ENCODE data around the gene KRABD2.

DNA sequence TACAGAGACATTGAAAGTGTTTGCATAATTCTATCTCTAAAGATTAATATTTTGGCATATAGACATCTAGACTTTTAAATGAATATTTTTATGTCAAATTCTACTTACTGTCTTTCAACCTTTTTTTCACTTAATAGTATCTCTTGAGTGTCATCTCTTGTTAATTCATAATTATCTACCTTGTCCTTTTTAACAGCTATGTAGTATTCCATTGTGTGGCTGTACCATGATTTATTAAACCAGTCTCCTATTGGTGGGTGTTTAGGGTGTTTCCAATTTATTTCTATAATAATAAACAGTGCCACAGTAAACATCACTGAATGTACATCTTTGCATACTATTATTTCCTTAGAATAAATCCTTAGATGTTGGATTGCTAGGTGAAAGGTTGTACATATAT is 37.4 kb upstream of the KRABD2 start:
- TF ChIP-seq POLR2A (IDR thresholded peaks at IDR 0.05): no peak
- TF ChIP-seq, protein P1, sequence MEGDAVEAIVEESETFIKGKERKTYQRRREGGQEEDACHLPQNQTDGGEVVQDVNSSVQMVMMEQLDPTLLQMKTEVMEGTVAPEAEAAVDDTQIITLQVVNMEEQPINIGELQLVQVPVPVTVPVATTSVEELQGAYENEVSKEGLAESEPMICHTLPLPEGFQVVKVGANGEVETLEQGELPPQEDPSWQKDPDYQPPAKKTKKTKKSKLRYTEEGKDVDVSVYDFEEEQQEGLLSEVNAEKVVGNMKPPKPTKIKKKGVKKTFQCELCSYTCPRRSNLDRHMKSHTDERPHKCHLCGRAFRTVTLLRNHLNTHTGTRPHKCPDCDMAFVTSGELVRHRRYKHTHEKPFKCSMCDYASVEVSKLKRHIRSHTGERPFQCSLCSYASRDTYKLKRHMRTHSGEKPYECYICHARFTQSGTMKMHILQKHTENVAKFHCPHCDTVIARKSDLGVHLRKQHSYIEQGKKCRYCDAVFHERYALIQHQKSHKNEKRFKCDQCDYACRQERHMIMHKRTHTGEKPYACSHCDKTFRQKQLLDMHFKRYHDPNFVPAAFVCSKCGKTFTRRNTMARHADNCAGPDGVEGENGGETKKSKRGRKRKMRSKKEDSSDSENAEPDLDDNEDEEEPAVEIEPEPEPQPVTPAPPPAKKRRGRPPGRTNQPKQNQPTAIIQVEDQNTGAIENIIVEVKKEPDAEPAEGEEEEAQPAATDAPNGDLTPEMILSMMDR (IDR thresholded peaks at IDR 0.05): no peak

Measured in Peyer's patch (tissue), 4 donors.